ENCODE measurements around the gene ERVH48-1.

ERVH48-1 gene

DNA sequence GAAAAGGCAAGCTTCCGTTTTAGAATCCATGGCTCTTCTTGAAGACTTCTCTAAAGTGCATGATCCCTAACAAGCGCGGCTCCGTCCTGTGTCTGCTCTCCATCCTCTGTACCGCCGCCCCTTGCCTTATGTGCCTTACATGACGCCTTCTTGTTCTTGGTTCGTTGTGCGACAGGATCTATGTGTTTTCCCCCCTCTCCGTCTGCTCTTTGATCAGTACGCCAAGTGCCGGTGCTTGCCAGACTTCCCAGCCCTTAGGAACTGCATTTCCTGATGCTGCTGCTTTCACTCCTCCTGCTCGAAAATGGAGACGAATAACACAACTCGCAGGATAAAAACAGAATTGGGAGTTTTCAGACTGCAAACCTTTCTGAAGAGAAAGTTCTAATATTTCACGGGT lies 19.2 kb downstream of the ERVH48-1 start:
- Histone ChIP-seq H3K4me3 (ENCODE audit: low read depth, low read length) (no peak overlapping the region), H3K27ac (ENCODE audit: extremely low read depth, low read depth, low read length) (no peak overlapping the region), H3K9me3 (ENCODE audit: control insufficient read depth, insufficient read depth, low read depth, low read length) (no peaks in the 10 kb centered on the region), H3K4me1 (ENCODE audit: control insufficient read depth, insufficient read depth, low read length) (no peaks in the 10 kb centered on the region), H3K36me3 (ENCODE audit: control insufficient read depth in 2 of 2, insufficient read depth in 1 of 2, low read length in 2 of 2) (peaks cover 73 to 92% of the 10 kb centered on the region in 2 experiments)
- TF ChIP-seq, protein P1, sequence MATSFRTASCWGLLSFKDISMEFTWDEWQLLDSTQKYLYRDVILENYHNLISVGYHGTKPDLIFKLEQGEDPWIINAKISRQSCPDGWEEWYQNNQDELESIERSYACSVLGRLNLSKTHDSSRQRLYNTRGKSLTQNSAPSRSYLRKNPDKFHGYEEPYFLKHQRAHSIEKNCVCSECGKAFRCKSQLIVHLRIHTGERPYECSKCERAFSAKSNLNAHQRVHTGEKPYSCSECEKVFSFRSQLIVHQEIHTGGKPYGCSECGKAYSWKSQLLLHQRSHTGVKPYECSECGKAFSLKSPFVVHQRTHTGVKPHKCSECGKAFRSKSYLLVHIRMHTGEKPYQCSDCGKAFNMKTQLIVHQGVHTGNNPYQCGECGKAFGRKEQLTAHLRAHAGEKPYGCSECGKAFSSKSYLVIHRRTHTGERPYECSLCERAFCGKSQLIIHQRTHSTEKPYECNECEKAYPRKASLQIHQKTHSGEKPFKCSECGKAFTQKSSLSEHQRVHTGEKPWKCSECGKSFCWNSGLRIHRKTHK (tag by site-specific recombination; IDR thresholded peaks at IDR 0.05) = no peak
- TF ChIP-seq KLF10 (tag by site-specific recombination; IDR thresholded peaks at IDR 0.05) = no peak
- TF ChIP-seq ZNF324 (tag by site-specific recombination; IDR thresholded peaks at IDR 0.05) = no peak
- TF ChIP-seq ZNF335 (tag by site-specific recombination; conservative IDR thresholded peaks at IDR 0.05) = no peak
- no peak for TF ChIP-seq PRDM1 (tag by site-specific recombination; IDR thresholded peaks at IDR 0.05)
- no peak for TF ChIP-seq KLF7 (tag by site-specific recombination; IDR thresholded peaks at IDR 0.05; ENCODE audit: borderline replicate concordance)
- no peak for TF ChIP-seq ZNF366 (tag by site-specific recombination; conservative IDR thresholded peaks at IDR 0.05)
- TF ChIP-seq SETDB1 (IDR thresholded peaks at IDR 0.05; ENCODE audit: insufficient read length, low read length) = no peak
- TF ChIP-seq, protein P2, sequence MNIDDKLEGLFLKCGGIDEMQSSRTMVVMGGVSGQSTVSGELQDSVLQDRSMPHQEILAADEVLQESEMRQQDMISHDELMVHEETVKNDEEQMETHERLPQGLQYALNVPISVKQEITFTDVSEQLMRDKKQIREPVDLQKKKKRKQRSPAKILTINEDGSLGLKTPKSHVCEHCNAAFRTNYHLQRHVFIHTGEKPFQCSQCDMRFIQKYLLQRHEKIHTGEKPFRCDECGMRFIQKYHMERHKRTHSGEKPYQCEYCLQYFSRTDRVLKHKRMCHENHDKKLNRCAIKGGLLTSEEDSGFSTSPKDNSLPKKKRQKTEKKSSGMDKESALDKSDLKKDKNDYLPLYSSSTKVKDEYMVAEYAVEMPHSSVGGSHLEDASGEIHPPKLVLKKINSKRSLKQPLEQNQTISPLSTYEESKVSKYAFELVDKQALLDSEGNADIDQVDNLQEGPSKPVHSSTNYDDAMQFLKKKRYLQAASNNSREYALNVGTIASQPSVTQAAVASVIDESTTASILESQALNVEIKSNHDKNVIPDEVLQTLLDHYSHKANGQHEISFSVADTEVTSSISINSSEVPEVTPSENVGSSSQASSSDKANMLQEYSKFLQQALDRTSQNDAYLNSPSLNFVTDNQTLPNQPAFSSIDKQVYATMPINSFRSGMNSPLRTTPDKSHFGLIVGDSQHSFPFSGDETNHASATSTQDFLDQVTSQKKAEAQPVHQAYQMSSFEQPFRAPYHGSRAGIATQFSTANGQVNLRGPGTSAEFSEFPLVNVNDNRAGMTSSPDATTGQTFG (tag by site-specific recombination; IDR thresholded peaks at IDR 0.05; ENCODE audit: borderline replicate concordance) = no peak
- TF ChIP-seq ZFP3 (tag by site-specific recombination; IDR thresholded peaks at IDR 0.05; ENCODE audit: low read depth) = no peak
- no peak for TF ChIP-seq ZNF394 (tag by site-specific recombination; IDR thresholded peaks at IDR 0.05; ENCODE audit: borderline replicate concordance)
- TF ChIP-seq, protein P3, sequence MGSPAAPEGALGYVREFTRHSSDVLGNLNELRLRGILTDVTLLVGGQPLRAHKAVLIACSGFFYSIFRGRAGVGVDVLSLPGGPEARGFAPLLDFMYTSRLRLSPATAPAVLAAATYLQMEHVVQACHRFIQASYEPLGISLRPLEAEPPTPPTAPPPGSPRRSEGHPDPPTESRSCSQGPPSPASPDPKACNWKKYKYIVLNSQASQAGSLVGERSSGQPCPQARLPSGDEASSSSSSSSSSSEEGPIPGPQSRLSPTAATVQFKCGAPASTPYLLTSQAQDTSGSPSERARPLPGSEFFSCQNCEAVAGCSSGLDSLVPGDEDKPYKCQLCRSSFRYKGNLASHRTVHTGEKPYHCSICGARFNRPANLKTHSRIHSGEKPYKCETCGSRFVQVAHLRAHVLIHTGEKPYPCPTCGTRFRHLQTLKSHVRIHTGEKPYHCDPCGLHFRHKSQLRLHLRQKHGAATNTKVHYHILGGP (tag by site-specific recombination; IDR thresholded peaks at IDR 0.05) = no peak
- TF ChIP-seq ZNF596 (tag by site-specific recombination; IDR thresholded peaks at IDR 0.05) = no peak
- TF ChIP-seq, protein P4, sequence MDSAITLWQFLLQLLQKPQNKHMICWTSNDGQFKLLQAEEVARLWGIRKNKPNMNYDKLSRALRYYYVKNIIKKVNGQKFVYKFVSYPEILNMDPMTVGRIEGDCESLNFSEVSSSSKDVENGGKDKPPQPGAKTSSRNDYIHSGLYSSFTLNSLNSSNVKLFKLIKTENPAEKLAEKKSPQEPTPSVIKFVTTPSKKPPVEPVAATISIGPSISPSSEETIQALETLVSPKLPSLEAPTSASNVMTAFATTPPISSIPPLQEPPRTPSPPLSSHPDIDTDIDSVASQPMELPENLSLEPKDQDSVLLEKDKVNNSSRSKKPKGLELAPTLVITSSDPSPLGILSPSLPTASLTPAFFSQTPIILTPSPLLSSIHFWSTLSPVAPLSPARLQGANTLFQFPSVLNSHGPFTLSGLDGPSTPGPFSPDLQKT (IDR thresholded peaks at IDR 0.05; ENCODE audit: borderline replicate concordance, low read depth, low read length) = no peak
- no peak for TF ChIP-seq ZNF10 (tag by site-specific recombination; IDR thresholded peaks at IDR 0.05)
- TF ChIP-seq OVOL3 (tag by site-specific recombination; IDR thresholded peaks at IDR 0.05) = no peak
- no peak for TF ChIP-seq ZNF146 (tag by site-specific recombination; IDR thresholded peaks at IDR 0.05)
- no peak for TF ChIP-seq ZNF140 (tag by site-specific recombination; IDR thresholded peaks at IDR 0.05)
- TF ChIP-seq, protein P5, sequence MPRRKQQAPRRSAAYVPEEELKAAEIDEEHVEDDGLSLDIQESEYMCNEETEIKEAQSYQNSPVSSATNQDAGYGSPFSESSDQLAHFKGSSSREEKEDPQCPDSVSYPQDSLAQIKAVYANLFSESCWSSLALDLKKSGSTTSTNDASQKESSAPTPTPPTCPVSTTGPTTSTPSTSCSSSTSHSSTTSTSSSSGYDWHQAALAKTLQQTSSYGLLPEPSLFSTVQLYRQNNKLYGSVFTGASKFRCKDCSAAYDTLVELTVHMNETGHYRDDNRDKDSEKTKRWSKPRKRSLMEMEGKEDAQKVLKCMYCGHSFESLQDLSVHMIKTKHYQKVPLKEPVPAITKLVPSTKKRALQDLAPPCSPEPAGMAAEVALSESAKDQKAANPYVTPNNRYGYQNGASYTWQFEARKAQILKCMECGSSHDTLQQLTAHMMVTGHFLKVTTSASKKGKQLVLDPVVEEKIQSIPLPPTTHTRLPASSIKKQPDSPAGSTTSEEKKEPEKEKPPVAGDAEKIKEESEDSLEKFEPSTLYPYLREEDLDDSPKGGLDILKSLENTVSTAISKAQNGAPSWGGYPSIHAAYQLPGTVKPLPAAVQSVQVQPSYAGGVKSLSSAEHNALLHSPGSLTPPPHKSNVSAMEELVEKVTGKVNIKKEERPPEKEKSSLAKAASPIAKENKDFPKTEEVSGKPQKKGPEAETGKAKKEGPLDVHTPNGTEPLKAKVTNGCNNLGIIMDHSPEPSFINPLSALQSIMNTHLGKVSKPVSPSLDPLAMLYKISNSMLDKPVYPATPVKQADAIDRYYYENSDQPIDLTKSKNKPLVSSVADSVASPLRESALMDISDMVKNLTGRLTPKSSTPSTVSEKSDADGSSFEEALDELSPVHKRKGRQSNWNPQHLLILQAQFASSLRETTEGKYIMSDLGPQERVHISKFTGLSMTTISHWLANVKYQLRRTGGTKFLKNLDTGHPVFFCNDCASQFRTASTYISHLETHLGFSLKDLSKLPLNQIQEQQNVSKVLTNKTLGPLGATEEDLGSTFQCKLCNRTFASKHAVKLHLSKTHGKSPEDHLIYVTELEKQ (tag by site-specific recombination; IDR thresholded peaks at IDR 0.05; ENCODE audit: borderline replicate concordance) = no peak
- TF ChIP-seq ZNF701 (tag by site-specific recombination; IDR thresholded peaks at IDR 0.05) = no peak
- ChIA-PET POLR2A (no interaction called here), CTCF (interaction anchor here (0.9 kb wide), 1 partner anchor 17 kb away, joined by 3 read pairs; no protein-coding TSS in a partner anchor)

All from HEK293 (cell line).